ENCODE results near the gene RPL22.

DNA sequence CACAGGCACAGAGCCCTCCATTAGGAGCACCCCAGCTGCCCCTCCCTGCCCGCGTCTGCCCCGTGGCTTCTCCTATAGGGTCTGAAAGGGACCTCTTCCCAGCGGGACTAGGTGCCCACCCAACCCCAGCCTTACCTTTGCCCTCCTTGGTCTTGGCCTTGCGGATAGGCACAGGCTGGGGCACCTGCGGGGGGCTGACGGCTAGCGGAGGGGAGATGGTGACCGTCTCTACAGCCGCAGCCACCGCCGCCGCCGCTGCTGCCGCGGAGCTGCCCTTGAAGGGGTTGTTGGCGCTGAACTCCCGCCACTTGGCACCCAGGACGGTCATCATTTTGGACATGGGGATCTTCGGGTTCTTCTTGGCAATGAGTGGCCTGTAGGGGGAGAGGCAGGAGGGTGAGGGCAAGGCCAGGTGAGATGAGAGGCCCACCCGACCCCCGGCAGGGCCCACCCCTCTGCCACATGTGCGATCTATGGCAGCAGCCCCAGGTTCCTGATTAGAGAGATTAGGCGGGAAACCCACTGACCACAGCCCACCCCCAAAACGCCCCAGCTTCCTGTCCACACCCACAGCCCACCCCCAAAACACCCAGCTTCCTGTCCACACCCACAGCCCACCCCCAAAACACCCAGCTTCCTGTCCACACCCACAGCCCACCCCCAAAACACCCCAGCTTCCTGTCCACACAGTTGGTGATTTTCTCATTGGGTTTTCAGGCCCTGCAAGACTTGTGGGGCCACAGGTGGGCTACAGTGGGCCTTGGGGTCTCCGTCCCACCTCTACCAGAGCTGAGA is 44.7 kb downstream of the RPL22 start:
- TF ChIP-seq ZNF274 (IDR thresholded peaks at IDR 0.05; ENCODE audit: low read depth, low read length) (no peak), POLR2A (IDR thresholded peaks at IDR 0.05; ENCODE audit: borderline replicate concordance, extremely low read depth, insufficient read depth, insufficient read length) (no peak), REST (IDR thresholded peaks at IDR 0.05; ENCODE audit: low read depth) (no peak), POLR2AphosphoS5 (IDR thresholded peaks at IDR 0.05; ENCODE audit: low read depth, low read length) (no peak), EZH2 (IDR thresholded peaks at IDR 0.05) (no peak), ATF3 (IDR thresholded peaks at IDR 0.05) (no peak), TCF7L2 (IDR thresholded peaks at IDR 0.05; ENCODE audit: borderline replicate concordance, extremely low read depth, insufficient read depth, insufficient read length) (no peak), ELF1 (IDR thresholded peaks at IDR 0.05; ENCODE audit: borderline replicate concordance, low read depth) (no peak)
- TF ChIP-seq, protein P1, sequence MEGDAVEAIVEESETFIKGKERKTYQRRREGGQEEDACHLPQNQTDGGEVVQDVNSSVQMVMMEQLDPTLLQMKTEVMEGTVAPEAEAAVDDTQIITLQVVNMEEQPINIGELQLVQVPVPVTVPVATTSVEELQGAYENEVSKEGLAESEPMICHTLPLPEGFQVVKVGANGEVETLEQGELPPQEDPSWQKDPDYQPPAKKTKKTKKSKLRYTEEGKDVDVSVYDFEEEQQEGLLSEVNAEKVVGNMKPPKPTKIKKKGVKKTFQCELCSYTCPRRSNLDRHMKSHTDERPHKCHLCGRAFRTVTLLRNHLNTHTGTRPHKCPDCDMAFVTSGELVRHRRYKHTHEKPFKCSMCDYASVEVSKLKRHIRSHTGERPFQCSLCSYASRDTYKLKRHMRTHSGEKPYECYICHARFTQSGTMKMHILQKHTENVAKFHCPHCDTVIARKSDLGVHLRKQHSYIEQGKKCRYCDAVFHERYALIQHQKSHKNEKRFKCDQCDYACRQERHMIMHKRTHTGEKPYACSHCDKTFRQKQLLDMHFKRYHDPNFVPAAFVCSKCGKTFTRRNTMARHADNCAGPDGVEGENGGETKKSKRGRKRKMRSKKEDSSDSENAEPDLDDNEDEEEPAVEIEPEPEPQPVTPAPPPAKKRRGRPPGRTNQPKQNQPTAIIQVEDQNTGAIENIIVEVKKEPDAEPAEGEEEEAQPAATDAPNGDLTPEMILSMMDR (IDR thresholded peaks at IDR 0.05 in 2 of 3, conservative IDR thresholded peaks at IDR 0.05 in 1 of 3; ENCODE audit: borderline replicate concordance in 1 of 3, insufficient read depth in 1 of 3, low read depth in 2 of 3, low read length in 2 of 3) = no peak
- TF ChIP-seq, protein P2, sequence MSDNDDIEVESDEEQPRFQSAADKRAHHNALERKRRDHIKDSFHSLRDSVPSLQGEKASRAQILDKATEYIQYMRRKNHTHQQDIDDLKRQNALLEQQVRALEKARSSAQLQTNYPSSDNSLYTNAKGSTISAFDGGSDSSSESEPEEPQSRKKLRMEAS (IDR thresholded peaks at IDR 0.05) = no peak
